GM19025 (cell line): ENCODE results near the gene SPACA5.
"Not testable (repeated sequence)": the region's sequence is repeated elsewhere in the genome, so short reads cannot be mapped to it uniquely, and the experiment has no call there.

Source experiments
- ATAC-seq: cut with Tn5 transposase; IDR thresholded peaks from one replicate; pipeline ENCODE4 v1.9.1; 2021; ENCODE audit warnings: mild to moderate bottlenecking, low read depth, moderate library complexity; ENCODE audit not compliant: unreplicated experiment

The SPACA5 gene

GRCh38 chrX:48006688-48007087, at the start of gene SPACA5:
Gene SPACA5 (plus strand): TSS chrX:48006988. CDS start chrX:48007803, 815 bp downstream.
- ATAC-seq, result not testable (repeated sequence)

- not testable (repeated sequence) for ATAC-seq
Observed at GRCh38 chrX:47958206-47958605, 48.6 kb upstream of the SPACA5 start.

GRCh38 chrX:47958761-47959342, 47.9 kb upstream of the SPACA5 start:
- no peak for ATAC-seq

- ATAC-seq, result no peak
Observed at GRCh38 chrX:47960406-47960805, 46.4 kb upstream of the SPACA5 start.

- not testable (repeated sequence) for ATAC-seq
Observed at GRCh38 chrX:47961830-47962229, 45.0 kb upstream of the SPACA5 start.

GRCh38 chrX:47965526-47965925, 41.3 kb upstream of the SPACA5 start:
- not testable (repeated sequence) for ATAC-seq

GRCh38 chrX:47973235-47973634, 33.6 kb upstream of the SPACA5 start:
- ATAC-seq, result no peak

GRCh38 chrX:47976254-47977151, 30.3 kb upstream of the SPACA5 start:
- ATAC-seq, result no peak

- ATAC-seq, result no peak
Observed at GRCh38 chrX:47991263-47992094, 15.3 kb upstream of the SPACA5 start.

GRCh38 chrX:47992095-47992380, 14.8 kb upstream of the SPACA5 start:
- no peak for ATAC-seq

GRCh38 chrX:47992669-47993068, 14.1 kb upstream of the SPACA5 start:
- no peak for ATAC-seq

GRCh38 chrX:48001260-48001659, 5.5 kb upstream of the SPACA5 start:
- no peak for ATAC-seq

GRCh38 chrX:48002319-48002718, 4.5 kb upstream of the SPACA5 start:
- ATAC-seq, result no peak

GRCh38 chrX:48002929-48003328, 3.9 kb upstream of the SPACA5 start:
- ATAC-seq, result no peak

GRCh38 chrX:48003367-48003757, 3.4 kb upstream of the SPACA5 start:
- no peak for ATAC-seq

GRCh38 chrX:48003758-48004457, 2.9 kb upstream of the SPACA5 start, which contains the start of gene ZNF182:
Gene ZNF182 (minus strand): TSS chrX:48003989. CDS start chrX:48002609, 1,380 bp downstream.
- ATAC-seq, result peak; percentile 95

GRCh38 chrX:48009445-48009960, 2.7 kb downstream of the SPACA5 start:
- ATAC-seq, result not testable (repeated sequence)

GRCh38 chrX:48016583-48017310, 10.0 kb downstream of the SPACA5 start:
- not testable (repeated sequence) for ATAC-seq

- ATAC-seq, result not testable (repeated sequence)
Observed at GRCh38 chrX:48019892-48020291, 13.1 kb downstream of the SPACA5 start.
